Nephron (organoid): ENCODE results near the gene ERBB4.

Experiments used
- H3K27ac Mint-ChIP-seq, 3 experiments: 2 replicates each; pipeline ENCODE4 v1.8.0; 2020; ENCODE audit warnings: mixed read lengths in 3 of 3, mild to moderate bottlenecking in 2 of 3, moderate library complexity in 1 of 3
- H3K27me3 Mint-ChIP-seq: 2 replicates; pipeline ENCODE4 v1.8.0; 2021; ENCODE audit warnings: low read depth, mild to moderate bottlenecking, moderate library complexity, mixed read lengths
- H3K36me3 Mint-ChIP-seq: 2 replicates; pipeline ENCODE4 v1.8.0; 2020; ENCODE audit warnings: low read depth, mixed read lengths
- H3K4me1 Mint-ChIP-seq: 2 replicates; pipeline ENCODE4 v1.8.0; 2020; ENCODE audit warnings: mixed read lengths
- H3K4me3 Mint-ChIP-seq, 3 experiments: 2 replicates each; pipeline ENCODE4 v1.8.0; 2020; ENCODE audit warnings: mild to moderate bottlenecking in 3 of 3, mixed read lengths in 3 of 3, moderate library complexity in 2 of 3
- H3K9me3 Mint-ChIP-seq: 2 replicates; pipeline ENCODE4 v1.8.0; 2020; ENCODE audit warnings: mixed read lengths
- CTCF ChIP-seq, 3 experiments: fragments of 200-600 bp; sonication (generic); IDR thresholded peaks; one replicate each; pipeline ENCODE4 v1.5.0; 2021; ENCODE audit warnings: antibody characterized with exemption in 3 of 3; ENCODE audit not compliant: unreplicated experiment in 3 of 3

The ERBB4 gene

DNA sequence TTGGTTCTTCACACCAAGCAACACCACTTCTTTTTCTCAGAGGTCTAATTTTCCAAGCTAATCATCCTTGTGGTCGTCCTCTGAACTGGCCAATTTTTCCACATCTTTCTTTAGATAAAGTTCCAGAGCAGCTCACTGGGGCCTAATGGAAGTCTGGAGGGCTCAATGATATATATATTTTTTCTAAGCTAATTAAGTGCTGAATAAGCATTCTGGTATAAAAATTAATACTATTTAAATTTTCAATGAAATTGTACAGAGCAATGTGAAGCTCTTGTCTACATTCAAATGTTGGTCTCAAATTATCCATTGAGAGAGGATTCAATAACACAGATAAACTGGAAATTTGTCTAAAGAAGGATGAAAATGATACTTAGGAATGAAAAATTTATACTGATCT, 866.6 kb downstream of the ERBB4 start:
- no peak for TF ChIP-seq CTCF (IDR thresholded peaks at IDR 0.05; ENCODE audit: unreplicated experiment in 3 of 3)
- Mint-ChIP-seq H3K4me3 (no peak overlapping the region), H3K36me3 (no peaks in the 10 kb centered on the region), H3K4me1 (no peaks in the 10 kb centered on the region), H3K9me3 (no peaks in the 10 kb centered on the region), H3K27ac (no peak overlapping the region), H3K27me3 (no peaks in the 10 kb centered on the region)

- TF ChIP-seq CTCF (IDR thresholded peaks at IDR 0.05; ENCODE audit: unreplicated experiment in 3 of 3), result no peak
- no peaks in the 10 kb centered on the region for H3K9me3 Mint-ChIP-seq
- no peak overlapping the region for H3K4me3 Mint-ChIP-seq
- no peaks in the 10 kb centered on the region for H3K4me1 Mint-ChIP-seq
- peaks cover 6% of the 10 kb centered on the region for H3K36me3 Mint-ChIP-seq
- H3K27me3 Mint-ChIP-seq, result peaks cover 3% of the 10 kb centered on the region
- H3K27ac Mint-ChIP-seq, result peak overlapping the region in 1 of 3 experiments; percentile 18
Observed at GRCh38 chr2:211665299-211665698, 873.3 kb downstream of the ERBB4 start.

GRCh38 chr2:211664321-211664720, 874.3 kb downstream of the ERBB4 start:
- peaks cover 3% of the 10 kb centered on the region for H3K27me3 Mint-ChIP-seq
- H3K4me1 Mint-ChIP-seq, result no peaks in the 10 kb centered on the region
- H3K9me3 Mint-ChIP-seq, result no peaks in the 10 kb centered on the region
- no peak overlapping the region for H3K4me3 Mint-ChIP-seq
- TF ChIP-seq CTCF (IDR thresholded peaks at IDR 0.05; ENCODE audit: unreplicated experiment in 3 of 3), result no peak
- H3K27ac Mint-ChIP-seq, result no peak overlapping the region
- H3K36me3 Mint-ChIP-seq, result peaks cover 6% of the 10 kb centered on the region

- TF ChIP-seq CTCF (IDR thresholded peaks at IDR 0.05; ENCODE audit: unreplicated experiment in 3 of 3), result no peak
- H3K27me3 Mint-ChIP-seq, result no peaks in the 10 kb centered on the region
- no peaks in the 10 kb centered on the region for H3K9me3 Mint-ChIP-seq
- H3K27ac Mint-ChIP-seq, result no peak overlapping the region
- no peaks in the 10 kb centered on the region for H3K4me1 Mint-ChIP-seq
- H3K36me3 Mint-ChIP-seq, result no peaks in the 10 kb centered on the region
- no peak overlapping the region for H3K4me3 Mint-ChIP-seq
Observed at GRCh38 chr2:211654211-211654780, 884.3 kb downstream of the ERBB4 start.

GRCh38 chr2:211652327-211652726, 886.3 kb downstream of the ERBB4 start:
- H3K4me3 Mint-ChIP-seq, result no peak overlapping the region
- no peak overlapping the region for H3K27ac Mint-ChIP-seq
- no peaks in the 10 kb centered on the region for H3K36me3 Mint-ChIP-seq
- no peaks in the 10 kb centered on the region for H3K27me3 Mint-ChIP-seq
- H3K4me1 Mint-ChIP-seq, result no peaks in the 10 kb centered on the region
- no peaks in the 10 kb centered on the region for H3K9me3 Mint-ChIP-seq
- TF ChIP-seq CTCF (IDR thresholded peaks at IDR 0.05; ENCODE audit: unreplicated experiment in 3 of 3), result no peak

- H3K27ac Mint-ChIP-seq, result no peak overlapping the region
- no peaks in the 10 kb centered on the region for H3K27me3 Mint-ChIP-seq
- TF ChIP-seq CTCF (IDR thresholded peaks at IDR 0.05; ENCODE audit: unreplicated experiment in 3 of 3), result no peak
- H3K36me3 Mint-ChIP-seq, result no peaks in the 10 kb centered on the region
- H3K4me3 Mint-ChIP-seq, result no peak overlapping the region
- H3K9me3 Mint-ChIP-seq, result no peaks in the 10 kb centered on the region
- H3K4me1 Mint-ChIP-seq, result no peaks in the 10 kb centered on the region
Observed at GRCh38 chr2:211649331-211649730, 889.3 kb downstream of the ERBB4 start.
